Head of caudate nucleus (tissue), 42 donors: ENCODE measurements around the gene BRD4.

Experiments
- DNase-seq, 42 donors: peaks; one replicate each; pipeline versions ENCODE4 v3.0.0 to v3.0.0-alpha.2; 2020 to 2021; ENCODE audit warnings: mixed read lengths in 7 of 42
- intact Hi-C: fragments of 100-400 bp; cut with DNase I; formaldehyde crosslinking; loops from one replicate; pipeline ENCODE4 v1.15.0; 2022

BRD4 gene

GRCh38 chr19:15222738-15223648 is 109.3 kb downstream of the BRD4 start:
- DNase-seq, result peak; percentile 76 to 97 (median 93)
- intact Hi-C loops, result no loop called here

GRCh38 chr19:15220833-15221232 is 111.5 kb downstream of the BRD4 start:
- DNase-seq, result no peak
- intact Hi-C loops, result no loop called here

- DNase-seq, result no peak
- intact Hi-C loops, result no loop called here
These were observed 113.8 kb downstream of the BRD4 start for GRCh38 chr19:15218501-15218900.

- intact Hi-C loops, result no loop called here
- DNase-seq, result no peak
These were observed 116.0 kb downstream of the BRD4 start for GRCh38 chr19:15216363-15216762.

GRCh38 chr19:15213715-15214381 is 118.5 kb downstream of the BRD4 start:
- intact Hi-C loops, result no loop called here
- no peak for DNase-seq

- intact Hi-C loops, result no loop called here
- no peak for DNase-seq
These were observed 119.6 kb downstream of the BRD4 start for GRCh38 chr19:15212711-15213110.

- peak in 3 of 42 donors; percentile 24 to 36 (median 33) for DNase-seq
- intact Hi-C loops, result no loop called here
These were observed 122.0 kb downstream of the BRD4 start for GRCh38 chr19:15210323-15210781.

GRCh38 chr19:15201374-15202023 is 130.8 kb downstream of the BRD4 start:
- DNase-seq, result no peak

GRCh38 chr19:15200553-15201364 is 131.6 kb downstream of the BRD4 start, which contains the start of gene NOTCH3:
Gene NOTCH3, minus strand, starts transcription at chr19:15200995. Its CDS starts 90 bp downstream, at chr19:15200905.
- intact Hi-C loops, result no loop called here
- DNase-seq, result no peak

More at GRCh38 chr19:15201374-15202023, 130.8 kb downstream of the BRD4 start:
- intact Hi-C loops, result no loop called here

- DNase-seq, result no peak
- intact Hi-C loops, result no loop called here
These were observed 132.4 kb downstream of the BRD4 start for GRCh38 chr19:15199661-15200552.

- intact Hi-C loops, result no loop called here
These were observed 133.2 kb downstream of the BRD4 start for GRCh38 chr19:15198951-15199660.

GRCh38 chr19:15197942-15198341 is 134.4 kb downstream of the BRD4 start:
- intact Hi-C loops, result no loop called here

More at GRCh38 chr19:15198951-15199660, 133.2 kb downstream of the BRD4 start:
- DNase-seq, result no peak

GRCh38 chr19:15197275-15197941 is 134.9 kb downstream of the BRD4 start:
- intact Hi-C loops, result no loop called here
- no peak for DNase-seq

More at GRCh38 chr19:15197942-15198341, 134.4 kb downstream of the BRD4 start:
- no peak for DNase-seq

GRCh38 chr19:15196360-15197005 is 135.9 kb downstream of the BRD4 start:
- intact Hi-C loops, result no loop called here
- DNase-seq, result no peak

GRCh38 chr19:15195371-15196334 is 136.7 kb downstream of the BRD4 start:
- intact Hi-C loops, result no loop called here
- peak in 2 of 42 donors; percentile 20 to 45 for DNase-seq
